ENCODE results near the gene TAF6.

DNA sequence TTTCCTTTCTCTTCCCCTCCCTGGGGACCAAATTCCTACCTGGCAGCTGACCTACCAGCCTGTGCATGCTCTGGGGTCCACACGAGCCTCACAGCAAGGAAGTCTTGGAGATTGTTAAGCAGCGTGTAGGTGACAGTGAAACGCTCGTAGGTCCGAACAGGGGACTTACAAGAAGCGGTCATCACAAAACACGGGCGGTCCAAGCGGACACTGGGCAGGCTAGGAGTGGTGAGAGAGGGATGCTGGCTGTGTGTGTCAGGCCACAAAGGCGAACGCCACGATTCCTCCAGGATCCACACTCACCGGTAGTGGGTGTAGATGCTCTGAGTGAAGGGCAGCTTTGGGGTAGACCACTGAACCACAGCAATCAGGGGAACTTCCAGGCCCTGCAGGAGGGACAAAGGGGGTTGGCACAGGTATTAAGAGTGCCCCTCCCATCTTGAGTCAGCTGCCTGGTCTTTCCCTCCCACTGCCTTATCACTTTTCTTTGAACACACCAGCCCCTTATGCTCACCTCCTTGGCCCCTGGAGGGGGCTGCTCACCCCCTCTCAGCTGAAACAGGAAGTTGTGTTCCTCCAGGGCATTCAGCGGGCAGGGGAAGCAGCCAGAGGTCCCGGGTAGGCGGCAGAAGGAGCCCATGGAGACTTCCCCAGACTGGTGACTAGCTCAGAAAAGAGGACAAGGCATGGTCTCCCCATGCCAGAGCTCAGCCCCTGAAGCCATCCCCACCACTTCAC, 37.3 kb upstream of the TAF6 start:
- TF ChIP-seq POLR2AphosphoS2 (conservative IDR thresholded peaks at IDR 0.05; ENCODE audit: low read length) (no peak), EP300 (IDR thresholded peaks at IDR 0.05) (no peak), JUNB (IDR thresholded peaks at IDR 0.05) (no peak), POLR2A (IDR thresholded peaks at IDR 0.05; ENCODE audit: low read length) (no peak), ATOH8 (CRISPR knock-in tag; IDR thresholded peaks at IDR 0.05; ENCODE audit: low read depth) (no peak)
- TF ChIP-seq, protein P1, sequence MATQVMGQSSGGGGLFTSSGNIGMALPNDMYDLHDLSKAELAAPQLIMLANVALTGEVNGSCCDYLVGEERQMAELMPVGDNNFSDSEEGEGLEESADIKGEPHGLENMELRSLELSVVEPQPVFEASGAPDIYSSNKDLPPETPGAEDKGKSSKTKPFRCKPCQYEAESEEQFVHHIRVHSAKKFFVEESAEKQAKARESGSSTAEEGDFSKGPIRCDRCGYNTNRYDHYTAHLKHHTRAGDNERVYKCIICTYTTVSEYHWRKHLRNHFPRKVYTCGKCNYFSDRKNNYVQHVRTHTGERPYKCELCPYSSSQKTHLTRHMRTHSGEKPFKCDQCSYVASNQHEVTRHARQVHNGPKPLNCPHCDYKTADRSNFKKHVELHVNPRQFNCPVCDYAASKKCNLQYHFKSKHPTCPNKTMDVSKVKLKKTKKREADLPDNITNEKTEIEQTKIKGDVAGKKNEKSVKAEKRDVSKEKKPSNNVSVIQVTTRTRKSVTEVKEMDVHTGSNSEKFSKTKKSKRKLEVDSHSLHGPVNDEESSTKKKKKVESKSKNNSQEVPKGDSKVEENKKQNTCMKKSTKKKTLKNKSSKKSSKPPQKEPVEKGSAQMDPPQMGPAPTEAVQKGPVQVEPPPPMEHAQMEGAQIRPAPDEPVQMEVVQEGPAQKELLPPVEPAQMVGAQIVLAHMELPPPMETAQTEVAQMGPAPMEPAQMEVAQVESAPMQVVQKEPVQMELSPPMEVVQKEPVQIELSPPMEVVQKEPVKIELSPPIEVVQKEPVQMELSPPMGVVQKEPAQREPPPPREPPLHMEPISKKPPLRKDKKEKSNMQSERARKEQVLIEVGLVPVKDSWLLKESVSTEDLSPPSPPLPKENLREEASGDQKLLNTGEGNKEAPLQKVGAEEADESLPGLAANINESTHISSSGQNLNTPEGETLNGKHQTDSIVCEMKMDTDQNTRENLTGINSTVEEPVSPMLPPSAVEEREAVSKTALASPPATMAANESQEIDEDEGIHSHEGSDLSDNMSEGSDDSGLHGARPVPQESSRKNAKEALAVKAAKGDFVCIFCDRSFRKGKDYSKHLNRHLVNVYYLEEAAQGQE (IDR thresholded peaks at IDR 0.05): no peak
- TF ChIP-seq, protein P2, sequence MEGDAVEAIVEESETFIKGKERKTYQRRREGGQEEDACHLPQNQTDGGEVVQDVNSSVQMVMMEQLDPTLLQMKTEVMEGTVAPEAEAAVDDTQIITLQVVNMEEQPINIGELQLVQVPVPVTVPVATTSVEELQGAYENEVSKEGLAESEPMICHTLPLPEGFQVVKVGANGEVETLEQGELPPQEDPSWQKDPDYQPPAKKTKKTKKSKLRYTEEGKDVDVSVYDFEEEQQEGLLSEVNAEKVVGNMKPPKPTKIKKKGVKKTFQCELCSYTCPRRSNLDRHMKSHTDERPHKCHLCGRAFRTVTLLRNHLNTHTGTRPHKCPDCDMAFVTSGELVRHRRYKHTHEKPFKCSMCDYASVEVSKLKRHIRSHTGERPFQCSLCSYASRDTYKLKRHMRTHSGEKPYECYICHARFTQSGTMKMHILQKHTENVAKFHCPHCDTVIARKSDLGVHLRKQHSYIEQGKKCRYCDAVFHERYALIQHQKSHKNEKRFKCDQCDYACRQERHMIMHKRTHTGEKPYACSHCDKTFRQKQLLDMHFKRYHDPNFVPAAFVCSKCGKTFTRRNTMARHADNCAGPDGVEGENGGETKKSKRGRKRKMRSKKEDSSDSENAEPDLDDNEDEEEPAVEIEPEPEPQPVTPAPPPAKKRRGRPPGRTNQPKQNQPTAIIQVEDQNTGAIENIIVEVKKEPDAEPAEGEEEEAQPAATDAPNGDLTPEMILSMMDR (IDR thresholded peaks at IDR 0.05): no peak
